Fibroblast of the aortic adventitia (primary cell): Measurements from ENCODE around the gene BPNT1. TPM values are rescaled to one million over a fixed set of nuclear protein-coding genes. Genes with fewer than 3 reads are reported as not detected.

Experiments used
- DNase-seq: peaks from one replicate; pipeline ENCODE4 v3.0.0-alpha.2; 2010; ENCODE audit warnings: low read depth
- H3K4me3 ChIP-seq: 2 replicates; pipeline ENCODE4 v1.5.1; 2011; ENCODE audit warnings: low read depth, mild to moderate bottlenecking, control low read depth, low read length, moderate library complexity
- total RNA-seq: library from RNA; depleted of rRNA; stranded (reverse); fragments of >200 nt; gene quantifications from 2 replicates; pipeline ENCODE4 v1.2.3, GENCODE V29; 2012; ENCODE audit warnings: low replicate concordance
- TF ChIP-seq, protein P1 (sequence below): IDR thresholded peaks from 2 replicates; pipeline ENCODE4 v1.5.1; 2011; ENCODE audit warnings: mild to moderate bottlenecking, low read length, control low read depth, inconsistent platforms; ENCODE audit not compliant: insufficient read depth

Gene BPNT1, protein sequence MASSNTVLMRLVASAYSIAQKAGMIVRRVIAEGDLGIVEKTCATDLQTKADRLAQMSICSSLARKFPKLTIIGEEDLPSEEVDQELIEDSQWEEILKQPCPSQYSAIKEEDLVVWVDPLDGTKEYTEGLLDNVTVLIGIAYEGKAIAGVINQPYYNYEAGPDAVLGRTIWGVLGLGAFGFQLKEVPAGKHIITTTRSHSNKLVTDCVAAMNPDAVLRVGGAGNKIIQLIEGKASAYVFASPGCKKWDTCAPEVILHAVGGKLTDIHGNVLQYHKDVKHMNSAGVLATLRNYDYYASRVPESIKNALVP
- 6.8 and 20.3 TPM in 2 replicates for total RNA-seq

DNA sequence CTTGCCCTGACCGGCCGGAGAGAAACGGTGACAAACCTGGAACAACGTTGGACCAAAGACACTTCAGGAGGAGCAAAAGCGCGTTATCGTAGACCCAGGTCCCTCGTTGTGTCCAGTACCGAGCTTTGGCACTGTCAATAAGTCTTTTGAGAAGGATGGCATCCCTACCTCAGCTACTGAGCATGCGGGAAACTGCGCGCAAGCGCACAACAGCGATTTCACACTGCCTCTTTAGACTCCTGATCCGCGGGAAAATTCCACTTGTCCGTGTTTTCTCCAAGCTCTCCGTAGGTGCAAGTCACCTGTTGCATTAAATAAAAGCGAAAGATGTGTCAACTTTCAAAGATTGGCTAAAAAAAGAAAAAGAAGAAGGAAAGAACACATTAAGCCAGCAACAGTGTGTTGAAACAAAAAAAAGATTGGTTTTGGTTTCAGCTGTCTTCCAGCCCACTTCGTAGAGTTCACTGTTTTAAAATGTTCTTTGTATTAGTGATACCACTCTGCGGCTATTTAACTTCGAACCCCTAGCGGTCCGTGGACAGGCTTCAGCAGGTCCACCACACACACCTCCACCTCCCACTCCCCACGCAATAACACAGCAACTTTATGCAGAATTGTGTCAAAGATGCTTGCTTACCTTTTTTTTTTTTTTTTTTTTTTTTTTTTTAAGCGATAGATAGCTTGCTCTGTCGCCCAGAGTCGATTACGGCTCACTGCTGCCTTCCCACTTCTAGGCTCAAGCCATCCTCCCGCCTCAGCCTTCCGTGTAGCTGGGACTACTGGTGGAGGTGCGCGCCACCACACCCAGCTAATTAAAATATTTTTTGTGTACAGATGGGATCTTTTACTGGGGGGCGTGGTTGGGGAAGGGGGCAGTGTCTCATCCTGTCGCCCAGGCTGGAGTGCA is at the start of gene BPNT1:
BPNT1 (minus strand) TSS at position 139 of the 907 bp plus-strand sequence. CDS start 9,942 bp downstream, outside the sequence.
- peak; percentile 96 for DNase-seq
- peak within 1 kb of the TSS; percentile 97 for H3K4me3 ChIP-seq
- TF ChIP-seq, protein P1, sequence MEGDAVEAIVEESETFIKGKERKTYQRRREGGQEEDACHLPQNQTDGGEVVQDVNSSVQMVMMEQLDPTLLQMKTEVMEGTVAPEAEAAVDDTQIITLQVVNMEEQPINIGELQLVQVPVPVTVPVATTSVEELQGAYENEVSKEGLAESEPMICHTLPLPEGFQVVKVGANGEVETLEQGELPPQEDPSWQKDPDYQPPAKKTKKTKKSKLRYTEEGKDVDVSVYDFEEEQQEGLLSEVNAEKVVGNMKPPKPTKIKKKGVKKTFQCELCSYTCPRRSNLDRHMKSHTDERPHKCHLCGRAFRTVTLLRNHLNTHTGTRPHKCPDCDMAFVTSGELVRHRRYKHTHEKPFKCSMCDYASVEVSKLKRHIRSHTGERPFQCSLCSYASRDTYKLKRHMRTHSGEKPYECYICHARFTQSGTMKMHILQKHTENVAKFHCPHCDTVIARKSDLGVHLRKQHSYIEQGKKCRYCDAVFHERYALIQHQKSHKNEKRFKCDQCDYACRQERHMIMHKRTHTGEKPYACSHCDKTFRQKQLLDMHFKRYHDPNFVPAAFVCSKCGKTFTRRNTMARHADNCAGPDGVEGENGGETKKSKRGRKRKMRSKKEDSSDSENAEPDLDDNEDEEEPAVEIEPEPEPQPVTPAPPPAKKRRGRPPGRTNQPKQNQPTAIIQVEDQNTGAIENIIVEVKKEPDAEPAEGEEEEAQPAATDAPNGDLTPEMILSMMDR = no peak

DNA sequence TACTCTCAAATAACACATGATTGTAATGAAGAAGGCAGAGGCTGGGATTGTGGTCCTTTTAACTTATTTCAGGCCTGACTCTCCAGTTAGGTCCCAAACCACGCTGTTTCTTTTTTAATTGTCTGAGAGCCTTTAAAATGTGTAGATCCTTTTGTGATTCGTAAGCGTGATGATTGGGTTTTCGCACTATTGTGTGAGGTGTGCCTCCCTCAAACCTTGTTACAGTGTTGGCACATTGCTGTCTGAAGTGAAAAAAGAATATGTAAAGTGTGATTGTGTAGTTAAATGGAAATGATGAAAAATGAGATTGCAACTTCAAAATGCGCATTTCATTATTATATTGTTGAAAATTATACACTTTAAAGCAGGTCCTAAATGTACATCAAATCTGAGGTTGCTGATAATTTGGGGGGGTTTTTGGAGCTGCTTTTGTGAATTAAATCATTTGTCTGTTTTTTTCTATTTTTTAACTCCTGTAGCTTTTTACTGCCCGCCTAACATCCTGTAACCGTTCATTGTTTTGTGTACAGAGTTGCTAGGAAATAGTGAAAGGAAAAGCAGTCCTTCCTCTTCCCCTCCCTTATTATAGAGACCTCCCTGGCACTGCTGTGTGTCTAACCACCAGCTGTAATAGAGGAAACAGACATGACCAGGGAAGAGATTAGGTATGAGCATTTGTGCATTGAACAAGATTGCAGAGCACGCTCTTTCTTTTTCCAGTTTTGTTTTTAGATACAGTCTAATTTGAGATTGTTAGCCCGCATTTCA is 47.6 kb upstream of the BPNT1 start:
- TF ChIP-seq, protein P1 = no peak
- DNase-seq = no peak
- H3K4me3 ChIP-seq = no peak overlapping the region

DNA sequence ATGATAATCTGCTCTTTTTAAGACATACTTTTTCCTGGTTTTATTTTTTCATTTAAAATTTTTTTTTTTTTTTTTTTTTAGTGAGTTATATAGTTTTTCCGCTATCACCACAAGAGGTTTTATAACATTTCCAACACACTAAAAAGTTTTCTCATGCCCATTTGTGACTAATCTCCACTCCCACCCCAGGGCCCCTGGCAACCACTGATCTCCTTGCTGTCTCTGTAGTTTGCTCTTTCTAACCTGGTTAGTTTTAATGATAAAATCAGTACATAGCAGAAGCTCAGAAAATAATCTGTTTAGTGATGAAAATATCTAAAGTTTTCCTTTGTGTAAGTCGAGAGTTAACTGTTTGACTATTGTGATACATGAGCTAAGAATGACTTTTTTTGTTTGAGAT is 46.2 kb upstream of the BPNT1 start:
- H3K4me3 ChIP-seq = no peak overlapping the region
- TF ChIP-seq, protein P1 = no peak
- DNase-seq = no peak

DNA sequence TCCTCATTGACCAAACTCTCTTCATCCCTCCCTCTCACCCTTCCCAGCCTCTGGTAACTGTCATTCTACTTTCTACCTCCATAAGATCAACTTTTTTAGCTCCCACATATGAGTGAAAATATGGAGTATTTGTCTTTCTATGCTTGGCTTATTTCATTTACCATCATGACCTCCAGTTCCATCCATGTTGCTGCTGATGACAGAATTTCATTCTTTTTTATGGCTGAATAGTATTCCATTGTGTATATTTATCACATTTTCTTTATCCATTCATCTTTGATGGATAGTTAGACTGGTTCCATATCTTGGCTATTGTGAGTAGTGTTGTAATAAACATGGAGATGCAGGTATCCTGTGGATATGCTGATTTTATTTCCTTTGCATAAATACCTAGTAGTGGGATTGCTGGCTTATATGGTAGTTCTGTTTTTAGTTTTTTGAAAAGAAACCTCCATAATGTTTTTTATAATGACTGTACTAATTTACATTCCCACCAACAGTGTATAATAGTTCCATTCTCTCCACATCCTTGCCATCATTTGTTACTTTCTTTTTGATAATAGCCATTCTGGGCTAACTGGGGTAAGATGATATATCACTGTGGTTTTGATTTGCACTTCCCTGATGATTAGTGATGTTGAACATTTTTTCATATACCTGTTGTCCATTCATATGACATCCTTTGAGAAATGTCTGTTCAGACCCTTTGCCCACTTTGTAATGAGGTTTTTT is 40.1 kb upstream of the BPNT1 start:
- no peak overlapping the region for H3K4me3 ChIP-seq
- DNase-seq = no peak
- TF ChIP-seq, protein P1 = no peak

DNA sequence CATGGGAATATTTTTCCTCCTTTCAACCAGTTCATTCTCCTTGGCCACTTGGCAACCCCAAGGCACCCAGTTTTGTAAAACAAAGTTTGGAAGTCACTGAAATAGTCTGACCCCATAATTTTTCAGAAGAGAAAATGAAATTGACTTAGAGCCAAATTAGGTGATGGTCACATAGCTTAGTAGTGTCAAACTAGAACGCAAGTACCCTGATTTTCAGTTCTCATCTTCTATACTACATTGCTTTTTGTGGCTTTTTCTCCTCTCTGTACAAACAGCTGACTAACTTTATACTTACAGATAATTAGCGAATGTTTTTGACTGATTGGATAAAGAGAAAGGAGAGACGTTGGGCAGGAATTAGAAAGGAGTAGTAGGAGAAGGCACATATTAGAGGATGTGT is 37.5 kb upstream of the BPNT1 start:
- H3K4me3 ChIP-seq = no peak overlapping the region
- TF ChIP-seq, protein P1 = no peak
- DNase-seq = no peak

DNA sequence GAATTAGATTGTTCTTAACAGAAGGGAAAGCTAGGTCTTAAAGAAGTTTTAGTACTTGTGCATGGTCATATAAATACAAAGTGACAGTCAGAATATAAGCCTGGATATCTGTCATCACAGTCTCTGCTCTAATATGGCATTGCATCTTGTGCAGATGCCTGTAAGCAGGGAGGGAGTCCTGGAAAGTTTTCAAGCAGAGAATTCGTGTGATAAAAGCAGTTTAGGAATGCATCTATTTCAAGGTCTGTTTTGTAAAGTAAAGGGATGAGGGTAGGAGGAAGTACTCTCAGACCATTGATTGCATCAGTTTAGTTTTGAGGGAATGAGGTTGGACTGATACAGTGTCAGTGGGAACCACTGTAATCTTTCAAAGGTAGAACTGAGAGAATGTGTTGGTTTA is 35.0 kb upstream of the BPNT1 start:
- DNase-seq = peak; percentile 77
- TF ChIP-seq, protein P1 = no peak
- no peak overlapping the region for H3K4me3 ChIP-seq
